HG03565 (cell line): ENCODE data around the gene GJB1.
"Not testable (repeated sequence)": the region's sequence is repeated elsewhere in the genome, so short reads cannot be mapped to it uniquely, and the experiment has no call there.

Source experiments
- ATAC-seq: cut with Tn5 transposase; IDR thresholded peaks from one replicate; pipeline ENCODE4 v1.9.1; 2021; ENCODE audit warnings: mild to moderate bottlenecking, moderate library complexity; ENCODE audit not compliant: unreplicated experiment

Gene GJB1

DNA sequence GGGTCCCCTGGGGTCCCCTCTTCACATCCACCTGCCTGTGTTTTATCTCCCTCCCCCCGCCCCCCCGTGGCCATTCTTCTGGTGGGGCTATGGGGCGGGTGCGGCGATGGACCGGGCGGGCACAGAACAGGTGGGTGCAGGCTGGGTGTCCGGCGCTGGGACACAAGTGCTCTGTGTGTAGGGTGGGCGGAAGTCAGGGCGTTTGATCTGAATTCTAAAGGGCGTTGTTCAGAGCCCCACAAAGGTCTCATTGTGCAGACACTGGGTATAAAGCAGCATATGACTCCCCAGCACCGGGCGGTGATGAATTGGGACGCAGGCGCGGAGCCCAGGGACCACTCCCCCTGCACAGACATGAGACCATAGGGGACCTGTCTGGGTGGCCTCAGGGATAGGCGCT lies at the start of gene GJB1:
Gene GJB1 (plus strand): TSS at position 296 of the 400 bp plus-strand sequence. CDS start 484 bp downstream, outside the sequence.
- ATAC-seq: no peak

DNA sequence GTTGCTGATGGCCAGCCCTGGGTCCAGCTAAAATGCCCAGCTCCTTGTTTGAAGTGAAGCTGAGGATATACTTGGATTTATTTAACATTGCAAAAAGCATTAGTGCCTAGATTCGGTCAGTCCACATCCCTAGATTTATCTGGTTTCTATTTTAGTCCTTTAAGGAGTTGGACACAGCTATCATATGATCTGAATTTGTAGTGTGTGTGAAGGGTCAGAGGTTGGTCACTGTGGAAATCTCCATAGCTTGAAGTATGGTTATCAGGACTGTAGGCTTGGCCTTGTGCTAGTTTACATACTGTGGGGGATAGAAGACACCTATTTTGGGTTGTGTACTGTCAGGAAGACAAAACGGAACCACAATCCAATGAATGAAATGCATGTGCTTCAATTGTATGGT lies 49.6 kb upstream of the GJB1 start:
- ATAC-seq: no peak

DNA sequence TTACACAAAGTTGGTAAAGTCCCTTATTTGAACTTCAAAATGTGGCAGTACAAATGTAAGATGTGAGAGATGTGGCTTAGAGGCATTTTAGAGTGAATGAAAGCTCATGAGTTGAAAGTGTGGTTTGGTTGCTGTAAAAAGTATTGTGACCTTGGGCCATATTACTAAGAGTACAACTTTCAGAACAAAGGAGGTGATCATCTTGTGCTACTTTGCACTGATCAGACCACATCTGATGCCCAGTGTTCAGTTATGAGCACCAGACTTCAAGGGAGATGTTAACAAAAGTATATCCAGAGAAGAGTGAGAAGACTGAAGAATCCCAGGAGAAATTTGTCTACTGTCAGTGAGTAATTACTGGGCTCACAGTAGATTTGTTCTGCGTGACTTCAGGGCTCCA lies 48.2 kb upstream of the GJB1 start:
- no peak for ATAC-seq

DNA sequence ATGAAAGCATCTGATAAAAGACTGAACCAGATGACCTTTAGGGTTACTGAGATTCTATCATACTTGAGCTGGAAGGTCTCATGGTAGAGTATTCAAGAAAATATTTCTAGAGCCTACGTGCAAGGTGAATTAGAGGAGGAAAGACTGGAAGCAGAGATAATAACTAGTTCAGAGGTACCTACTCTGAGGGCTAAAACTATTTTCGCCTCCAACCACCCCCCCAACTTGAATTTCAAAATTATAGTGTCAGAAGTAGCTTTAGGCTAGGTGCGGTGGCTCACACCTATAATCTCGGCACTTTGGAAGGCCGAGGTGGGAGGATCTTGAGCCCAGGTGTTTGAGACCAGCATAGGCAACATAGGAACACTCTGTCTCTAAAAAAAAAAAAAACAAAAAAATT lies 47.5 kb upstream of the GJB1 start:
- no peak for ATAC-seq

DNA sequence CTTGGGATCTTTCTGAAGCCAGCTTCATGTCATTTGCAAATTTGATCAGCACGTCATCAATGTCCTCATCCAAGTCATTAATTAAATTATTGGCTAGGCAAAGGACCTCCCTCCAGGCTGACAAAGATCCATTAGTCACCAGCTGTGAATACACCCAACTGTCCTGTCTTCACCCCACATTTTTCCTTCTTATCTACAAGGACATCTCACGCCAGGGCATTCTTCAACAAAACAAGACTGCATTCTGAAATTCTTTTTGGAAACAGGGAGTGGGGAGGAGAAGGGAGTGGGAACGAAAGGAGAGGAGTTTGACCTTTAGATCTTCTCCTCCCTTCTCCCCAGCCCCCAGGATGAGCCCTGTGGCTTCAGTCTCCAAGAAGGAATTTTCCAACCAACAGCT lies 45.7 kb upstream of the GJB1 start:
- no peak for ATAC-seq

DNA sequence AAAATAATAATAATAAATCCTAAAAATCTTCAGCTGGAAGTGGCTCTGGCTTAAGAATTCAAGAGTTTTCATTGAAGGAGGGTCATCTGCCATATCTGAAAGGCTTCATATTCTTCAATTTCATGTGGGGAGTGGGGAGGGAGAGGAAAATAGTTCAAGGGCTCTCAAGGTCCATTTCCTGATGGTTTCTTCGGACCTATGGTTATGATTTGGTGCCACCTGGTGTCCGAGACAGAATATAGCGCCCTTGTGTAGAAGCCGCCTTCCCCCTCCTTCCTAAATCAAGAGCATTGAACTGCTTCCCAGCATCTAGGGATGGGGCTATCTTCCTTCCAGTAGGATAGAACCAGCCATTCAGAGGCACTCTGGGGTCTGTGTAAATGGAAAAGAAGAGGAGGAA lies 44.1 kb upstream of the GJB1 start:
- no peak for ATAC-seq

DNA sequence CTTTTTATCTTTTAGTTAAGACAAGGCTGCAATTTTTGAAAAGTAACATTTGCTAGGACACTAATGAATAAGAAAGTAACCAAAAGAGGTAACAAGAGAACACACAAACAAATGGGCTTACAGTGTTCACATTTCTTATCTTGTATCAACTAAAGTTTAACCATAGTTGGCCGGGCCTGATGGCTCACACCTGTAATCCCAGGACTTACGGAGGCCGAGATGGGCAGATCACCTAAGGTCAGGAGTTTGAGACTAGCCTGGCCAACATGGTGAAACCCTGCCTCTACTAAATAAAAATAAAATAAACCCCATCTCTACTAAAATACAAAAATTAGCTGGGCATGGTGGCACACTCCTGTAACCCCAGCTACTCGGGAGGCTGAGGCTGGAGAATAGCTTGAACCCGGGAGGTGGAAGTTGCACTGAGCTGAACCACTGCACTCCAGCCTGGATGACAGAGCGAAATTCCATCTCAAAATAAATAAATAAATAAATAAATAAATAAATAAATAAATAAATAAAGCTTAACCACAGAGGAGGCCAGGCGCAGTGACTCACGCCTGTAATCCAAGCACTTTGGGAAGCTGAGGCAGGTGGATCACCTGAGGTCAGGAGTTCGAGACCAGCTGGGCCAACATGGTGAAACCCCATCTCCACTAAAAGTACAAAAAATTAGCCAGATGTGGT lies 42.3 kb upstream of the GJB1 start:
- not testable (repeated sequence) for ATAC-seq

DNA sequence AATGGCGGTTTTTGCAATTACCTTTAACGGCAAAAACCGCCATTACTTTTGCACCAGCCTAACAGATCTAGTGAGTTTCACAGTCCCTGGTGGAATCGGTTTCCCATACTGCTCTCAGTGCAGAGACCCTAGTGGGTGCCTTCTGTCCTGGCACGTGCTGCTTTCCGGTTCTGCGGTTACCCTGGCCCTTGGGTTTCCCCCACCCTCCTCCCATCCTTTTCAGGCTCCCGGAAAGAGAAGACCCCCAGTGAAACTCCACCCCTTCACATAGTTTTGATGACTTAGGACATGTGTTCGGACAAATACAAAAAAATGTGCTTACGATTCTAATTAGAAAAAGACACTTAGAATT lies 41.5 kb upstream of the GJB1 start:
- ATAC-seq: peak; percentile 30

DNA sequence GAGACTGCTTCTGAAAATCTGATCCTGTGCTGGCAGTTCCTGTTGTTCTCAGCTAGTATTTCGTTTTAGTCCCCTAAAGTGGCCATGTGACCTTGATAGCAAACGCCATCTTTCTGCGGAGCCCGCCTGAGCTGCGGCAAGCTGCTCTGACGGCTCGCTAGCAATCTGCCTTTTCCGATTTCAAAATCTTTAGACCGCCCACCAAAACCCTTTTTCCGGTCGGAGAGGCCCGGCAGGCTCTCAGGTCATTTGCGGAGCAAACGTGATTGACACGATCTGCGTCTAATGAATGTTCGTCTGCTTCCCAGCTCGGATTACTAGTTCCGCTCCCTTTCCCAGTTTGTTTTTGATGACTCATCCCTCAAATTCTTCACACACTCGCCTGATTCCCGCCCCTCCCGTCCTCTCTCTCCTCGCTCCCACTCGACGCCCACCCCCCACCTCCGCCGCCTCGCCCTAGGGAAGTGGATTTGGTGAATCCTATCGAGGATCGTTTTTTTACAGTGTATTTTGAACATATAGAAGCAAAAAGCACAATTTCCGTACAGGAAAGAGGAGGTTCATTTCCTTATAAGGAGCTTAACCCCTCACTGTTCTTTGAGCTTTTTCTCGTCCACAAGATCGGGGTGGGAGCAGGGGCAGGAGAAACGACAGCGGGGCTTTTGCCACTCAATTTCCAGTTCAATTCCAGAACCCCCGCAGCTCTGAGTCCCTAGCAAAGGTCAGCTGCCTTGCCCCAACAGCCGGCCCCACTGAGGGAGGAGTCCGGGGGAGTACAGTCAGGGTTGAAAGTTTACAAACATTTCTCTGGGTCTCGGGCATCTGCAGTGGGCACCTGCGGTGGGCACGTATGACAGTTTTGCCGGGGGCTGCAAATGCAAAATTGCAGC lies 40.9 kb upstream of the GJB1 start:
- peak; percentile 91 for ATAC-seq

DNA sequence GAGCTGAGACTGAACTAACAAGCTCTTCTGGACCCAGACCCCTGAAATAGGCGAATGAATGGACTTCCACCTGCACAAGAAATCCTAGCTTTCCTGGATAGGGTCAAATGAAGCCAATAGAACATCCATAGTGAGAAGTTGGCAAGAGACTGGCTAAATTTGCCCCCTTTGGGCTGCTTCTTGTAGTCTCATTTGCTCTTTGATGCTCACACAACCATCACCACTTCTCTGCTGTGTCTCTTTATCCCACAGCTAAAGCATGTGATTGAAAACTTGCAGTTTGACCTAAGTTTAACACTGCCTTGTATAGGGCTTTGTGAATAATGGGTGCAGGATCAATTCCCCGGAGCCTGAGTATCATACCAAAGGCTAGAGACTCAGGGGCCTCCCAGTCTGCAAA lies 40.2 kb upstream of the GJB1 start:
- no peak for ATAC-seq

DNA sequence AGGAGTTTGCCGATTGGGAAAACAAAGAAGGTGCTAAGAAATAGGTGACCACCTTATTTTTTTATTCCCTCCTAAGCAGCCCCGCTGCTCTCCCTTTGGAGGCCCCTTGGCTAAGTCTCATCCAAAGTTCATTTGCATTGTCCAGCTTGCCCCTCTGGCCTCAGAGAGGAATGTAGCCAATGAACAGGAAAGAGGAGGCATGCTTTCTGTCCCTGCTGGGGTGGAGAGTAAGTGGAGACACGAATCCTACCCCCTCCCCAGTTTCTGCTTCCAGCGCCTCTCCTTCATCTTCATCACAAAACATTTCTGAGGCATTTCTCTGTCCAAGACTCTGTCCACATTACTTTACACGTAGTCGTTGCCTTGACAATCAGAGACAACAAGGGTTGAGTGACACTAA lies 39.7 kb upstream of the GJB1 start:
- ATAC-seq: no peak

DNA sequence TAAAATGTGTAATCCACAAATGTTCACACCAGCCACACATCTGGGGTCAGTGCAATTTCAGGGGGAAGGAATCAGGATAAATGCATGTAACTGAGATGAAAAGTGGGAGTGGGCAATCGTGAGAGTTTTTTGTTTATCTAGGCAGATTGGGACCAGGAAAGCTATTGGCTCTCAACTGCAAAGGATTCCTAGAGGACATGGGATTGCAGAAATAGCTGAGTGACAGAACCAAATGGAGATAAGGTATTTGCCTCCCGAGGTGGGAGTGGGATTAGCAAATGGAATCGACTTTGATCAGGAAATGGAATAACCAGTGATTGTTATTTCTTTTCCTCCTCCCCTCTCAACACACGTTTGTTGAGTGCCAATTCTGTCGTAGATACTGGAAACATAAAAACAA lies 38.9 kb upstream of the GJB1 start:
- no peak for ATAC-seq

DNA sequence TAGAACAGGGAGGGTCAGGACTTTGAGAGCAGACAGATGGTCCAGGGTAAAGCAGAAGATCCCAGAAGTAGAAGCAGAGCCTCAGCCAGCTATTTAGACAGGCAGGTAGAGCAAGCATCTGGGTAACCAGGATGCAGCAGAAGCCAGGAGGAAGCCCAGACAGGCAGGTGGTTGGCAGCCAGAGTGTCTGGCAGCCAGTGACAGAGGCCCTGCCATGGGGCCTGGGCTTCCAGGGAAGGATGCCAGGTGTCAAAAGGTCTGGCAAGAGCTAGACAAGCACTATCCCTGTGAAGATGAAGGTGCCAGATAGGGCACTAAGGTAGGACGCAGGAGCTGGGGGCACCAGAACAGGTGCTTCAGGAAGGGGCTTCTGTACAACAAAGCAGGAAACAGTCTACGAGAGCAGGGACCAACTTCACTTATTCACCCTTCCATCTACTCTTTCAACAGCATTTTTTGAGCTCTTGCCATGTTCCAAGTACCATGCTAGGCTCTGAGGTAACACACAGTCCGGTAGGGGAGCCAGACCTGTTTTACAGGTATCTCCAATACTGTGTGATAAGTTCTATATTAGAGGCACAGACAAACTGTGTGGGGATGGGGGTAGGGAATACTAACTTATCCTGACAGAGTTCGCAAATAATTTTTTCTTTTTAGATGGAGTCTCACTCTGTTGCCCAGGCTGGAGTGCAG lies 38.1 kb upstream of the GJB1 start:
- no peak for ATAC-seq

DNA sequence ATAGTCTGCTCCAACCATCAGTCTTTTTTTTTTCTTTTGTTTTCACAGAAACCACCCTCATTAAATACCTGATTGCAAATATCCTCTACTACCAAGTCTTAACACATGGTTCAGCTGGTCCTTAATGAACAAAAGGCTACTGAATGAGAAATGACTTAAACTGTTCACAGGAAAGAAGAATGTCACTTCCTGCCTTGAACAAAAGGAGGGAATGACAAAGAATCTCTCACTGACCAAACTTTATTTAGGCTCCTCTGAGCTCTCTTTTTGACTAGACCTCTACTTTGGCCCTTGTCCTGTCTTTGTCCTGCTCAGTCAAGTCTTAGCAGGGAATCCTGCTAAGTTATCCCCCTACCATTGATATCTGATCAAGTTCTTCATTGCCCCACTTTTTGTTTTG lies 31.8 kb upstream of the GJB1 start:
- no peak for ATAC-seq

DNA sequence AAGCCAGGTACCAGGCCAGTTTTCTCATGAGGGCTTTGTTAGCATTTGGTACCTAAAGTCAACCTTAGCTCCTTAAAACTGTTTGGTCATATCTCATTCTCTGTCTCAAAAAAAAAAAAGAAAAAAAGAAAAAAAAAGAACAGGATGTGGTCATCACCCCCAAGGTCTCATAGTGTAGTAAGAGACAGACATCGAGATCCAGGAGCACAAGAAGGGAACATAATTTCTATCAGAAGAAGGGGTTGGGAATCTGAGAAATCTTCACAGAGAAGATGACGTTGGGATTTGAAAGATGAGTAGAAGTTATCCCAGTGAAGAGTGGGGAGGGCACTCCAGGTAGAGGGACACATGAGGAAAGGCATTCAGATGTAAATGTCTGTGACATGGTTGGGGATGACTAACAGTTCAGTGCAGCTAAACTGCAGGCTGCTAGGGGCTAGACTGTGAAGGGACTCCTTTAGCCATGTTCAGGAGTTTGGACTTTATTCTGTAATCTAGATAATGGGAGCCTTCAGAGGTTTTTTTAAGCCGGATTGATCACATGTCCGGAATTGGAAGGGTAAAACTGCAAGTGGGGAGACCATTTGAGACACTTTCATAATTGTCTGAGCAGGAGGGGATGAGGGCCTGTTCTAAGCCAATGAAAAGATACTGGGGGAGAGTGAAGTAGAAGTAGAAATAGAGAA lies 26.9 kb upstream of the GJB1 start:
- peak; percentile 55 for ATAC-seq

DNA sequence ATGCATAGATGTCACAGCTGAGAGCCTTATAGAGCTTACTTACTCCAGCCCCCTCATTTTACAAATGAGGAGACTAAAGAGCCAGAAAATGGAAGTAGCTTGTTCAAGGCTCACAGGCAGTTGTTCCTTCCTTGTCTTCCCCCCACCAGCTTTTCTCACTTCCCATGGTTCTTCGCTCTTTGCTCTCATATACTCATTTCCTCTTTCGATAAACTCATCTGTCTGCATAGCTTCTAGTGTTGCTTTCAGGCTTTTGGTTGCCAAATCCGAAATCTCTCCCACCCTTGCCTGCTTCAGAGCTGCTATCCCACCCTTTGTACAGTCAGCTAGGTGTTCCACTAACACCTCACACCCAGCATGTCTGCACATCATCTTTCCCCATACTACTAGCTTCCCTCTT lies 25.0 kb upstream of the GJB1 start:
- ATAC-seq: peak; percentile 57

DNA sequence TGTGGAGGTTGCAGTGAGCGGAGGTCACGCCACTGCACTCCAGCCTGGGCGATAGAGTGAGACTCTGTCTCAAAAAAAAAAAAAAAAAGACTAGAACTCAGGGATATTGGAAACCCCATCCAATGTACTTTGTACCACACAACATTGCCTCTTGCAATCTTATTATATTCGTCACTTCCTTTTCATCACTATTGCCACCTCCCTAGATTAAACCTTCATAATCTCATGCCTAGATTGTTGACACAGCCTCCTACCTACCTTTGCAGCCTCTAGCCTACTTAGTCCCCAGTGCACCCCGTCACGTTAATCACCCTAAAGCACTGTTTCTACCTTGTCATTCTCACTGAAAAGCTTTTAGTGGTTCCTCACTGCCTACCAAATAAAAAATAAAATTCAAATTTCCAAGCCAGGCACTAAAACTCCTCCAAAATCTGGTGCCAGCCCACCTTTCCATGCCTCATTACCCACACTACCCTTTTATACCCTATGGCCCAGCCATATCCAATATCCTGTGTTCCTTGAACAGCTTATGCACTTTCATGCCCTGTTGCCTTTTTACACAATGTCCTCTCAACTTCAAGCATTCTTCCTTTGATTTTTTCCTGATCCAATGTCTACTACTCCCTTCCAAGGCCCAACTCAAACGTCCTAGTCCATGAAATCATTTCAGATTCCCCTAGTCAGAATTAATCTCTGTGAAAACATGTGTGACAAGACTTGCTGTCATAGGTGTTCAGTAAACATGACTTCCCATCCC lies 23.6 kb upstream of the GJB1 start:
- no peak for ATAC-seq

DNA sequence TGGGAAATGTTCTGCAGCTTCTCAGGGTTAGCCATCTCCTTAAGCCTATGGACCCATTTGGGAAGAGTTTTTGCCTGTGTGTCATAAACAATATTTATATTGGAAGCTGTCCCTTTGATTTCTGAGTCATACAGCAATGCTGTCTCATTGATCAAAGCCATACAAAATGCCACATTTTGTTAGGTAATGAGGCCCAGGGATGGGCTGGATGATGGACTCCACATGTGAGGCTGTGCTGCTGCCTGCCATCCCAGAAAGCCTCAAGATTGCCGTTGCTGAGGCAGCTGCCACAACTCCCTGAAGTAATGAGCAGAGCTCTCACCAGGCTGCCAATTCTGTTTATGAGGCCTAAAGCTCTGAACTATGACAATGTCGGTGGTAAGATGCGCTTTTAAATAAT lies 12.2 kb upstream of the GJB1 start:
- ATAC-seq: no peak

DNA sequence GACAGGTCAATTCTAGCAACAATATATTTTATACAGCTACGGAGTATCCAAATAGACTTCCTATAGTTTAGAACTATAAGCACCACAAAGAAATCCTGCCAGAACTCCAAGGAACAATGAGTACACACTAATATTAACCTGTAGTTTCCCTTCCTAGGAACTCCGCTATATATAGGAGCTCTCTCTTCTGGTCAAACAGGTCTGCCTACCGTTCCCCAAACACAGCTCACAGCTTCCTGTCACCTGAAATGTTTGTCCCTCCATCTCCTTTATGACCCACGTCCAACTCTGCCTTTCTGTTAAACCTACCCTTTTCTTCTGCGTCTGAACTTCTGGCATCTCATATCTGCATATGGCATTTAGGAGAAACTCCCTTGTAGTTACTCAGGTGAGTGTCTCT lies 10.5 kb upstream of the GJB1 start:
- no peak for ATAC-seq

DNA sequence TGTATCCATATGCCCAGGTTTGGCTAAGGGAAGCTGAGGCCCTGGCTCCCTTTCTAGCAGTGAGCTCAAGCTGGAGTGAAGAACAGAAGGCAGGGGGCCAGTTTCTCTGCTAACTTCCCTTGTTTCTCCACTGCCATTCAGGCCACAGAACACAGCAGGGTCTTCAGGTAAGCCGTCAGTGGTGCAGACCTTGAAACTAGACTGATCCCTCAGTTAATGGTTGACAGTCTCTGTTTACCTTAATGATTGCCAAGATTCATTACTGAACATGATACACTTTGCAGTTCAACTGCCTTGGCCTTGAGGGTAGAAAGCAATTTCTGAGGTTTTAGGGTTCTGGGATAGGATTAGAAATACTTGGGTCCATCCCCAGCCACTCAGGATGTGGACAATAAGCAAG lies 8.9 kb upstream of the GJB1 start:
- ATAC-seq: no peak
